ENCODE results near the gene RNF112. TPM values are rescaled to one million over a fixed set of nuclear protein-coding genes. Genes with fewer than 3 reads are reported as not detected.

Gene RNF112
- total RNA-seq, 1 experiment from 2014 or later, result 0.81 TPM

- no peak overlapping the region for H3K4me2 ChIP-seq (ENCODE audit: insufficient read depth, insufficient read length, low read length)
- peaks cover 4% of the 10 kb centered on the region; the same call in 1 of the 2 replicates for H3K79me2 ChIP-seq (ENCODE audit: insufficient read depth, low read length)
- H3K9ac ChIP-seq (ENCODE audit: extremely low read depth, insufficient read length, low read length), result no peak overlapping the region
- H2BK120ac ChIP-seq (ENCODE audit: low read depth, low read length, poor library complexity, severe bottlenecking), result no peak overlapping the region
- Mint-ChIP-seq H3K27me3 (ENCODE audit: low read depth) (no peaks in the 10 kb centered on the region), H3K36me3 (ENCODE audit: insufficient read depth in 1 of 3, low read depth in 3 of 3) (peaks cover 37 to 63% (median 62%) of the 10 kb centered on the region in 3 experiments), H3K27ac (no peak overlapping the region), H3K4me1 (peaks cover 24 to 43% of the 10 kb centered on the region in 2 experiments), H3K4me3 (no peak overlapping the region), H3K9me3 (no peaks in the 10 kb centered on the region)
- H3K14ac ChIP-seq (ENCODE audit: insufficient read depth, low read length), result no peak overlapping the region
- no peak overlapping the region for H3K23ac ChIP-seq (ENCODE audit: insufficient read length, low read depth, low read length)
- no peaks in the 10 kb centered on the region for H3K4me1 ChIP-seq (ENCODE audit: insufficient read depth, low read length)
- H3K18ac ChIP-seq (ENCODE audit: insufficient read length, low read depth, low read length), result no peak overlapping the region
- H3K9me3 ChIP-seq (ENCODE audit: control insufficient read depth, low read depth, low read length), result no peaks in the 10 kb centered on the region
- no peak overlapping the region for H2AFZ ChIP-seq (ENCODE audit: low read length)
- peaks cover 7% of the 10 kb centered on the region for H3K23me2 ChIP-seq (ENCODE audit: insufficient read length, low read depth, low read length, poor library complexity, severe bottlenecking)
- H3T11ph ChIP-seq (ENCODE audit: low read length), result no peak overlapping the region
- no CpG with 5 or more reads among the region's 31 CpGs for WGBS (ENCODE audit: extremely low coverage, insufficient read length, low lambda C conversion rate)
- H3K56ac ChIP-seq (ENCODE audit: insufficient read length, low read depth, low read length), result no peak overlapping the region
- H3K27me3 ChIP-seq (ENCODE audit: insufficient read depth, low read length), result no peaks in the 10 kb centered on the region
- no peak overlapping the region for H2BK12ac ChIP-seq (ENCODE audit: insufficient read length, low read depth, low read length)
- H3K27ac ChIP-seq (ENCODE audit: insufficient read length, low read depth, low read length), result no peak overlapping the region
- no peak overlapping the region for H4K8ac ChIP-seq (replicated peaks; ENCODE audit: insufficient read length, low read depth, low read length)
- H4K91ac ChIP-seq (ENCODE audit: insufficient read length, low read depth, low read length), result no peak overlapping the region
- DNase-seq, result no peak
- no peak overlapping the region for H2BK15ac ChIP-seq (ENCODE audit: low read depth, low read length)
- H2BK5ac ChIP-seq (ENCODE audit: insufficient read length, low read length), result no peak overlapping the region
- no peak overlapping the region for H3K4ac ChIP-seq (ENCODE audit: low read depth, low read length)
- no peaks in the 10 kb centered on the region for H4K20me1 ChIP-seq (ENCODE audit: control insufficient read depth, insufficient read depth, insufficient read length)
- H2BK20ac ChIP-seq (ENCODE audit: low read depth, low read length, poor library complexity, severe bottlenecking), result no peak overlapping the region
- H2AK5ac ChIP-seq (ENCODE audit: insufficient read length, low read length), result no peak overlapping the region
- peaks cover 6% of the 10 kb centered on the region for H3K79me1 ChIP-seq (ENCODE audit: insufficient read depth, low read depth, low read length, poor library complexity, severe bottlenecking)
- no peak overlapping the region for H4K5ac ChIP-seq (ENCODE audit: insufficient read length, low read depth, low read length)
- TF ChIP-seq CTCF (conservative IDR thresholded peaks at IDR 0.05), result no peak
These were observed 29.1 kb upstream of the RNF112 start for GRCh38 chr17:19381741-19382444.

Measured in H9 (cell line).